OCI-LY1 (cell line): Measurements from ENCODE around the gene SCD.

Source experiments
- H2AFZ ChIP-seq: fragments of 200-600 bp; sonication (generic), shearing (Covaris generic); 2 replicates; pipeline ENCODE4 v1.6.0; 2014; ENCODE audit warnings: antibody characterized with exemption, mild to moderate bottlenecking, low read length
- H3F3A ChIP-seq: fragments of 200-600 bp; sonication (generic), shearing (Covaris generic); 2 replicates; pipeline ENCODE4 v1.6.0; 2014; ENCODE audit warnings: mild to moderate bottlenecking, antibody characterized with exemption, low read length, moderate library complexity; ENCODE audit not compliant: insufficient read depth
- H3K27ac ChIP-seq: fragments of 200-600 bp; sonication (generic); 2 replicates; pipeline ENCODE4 v1.5.1; 2014; ENCODE audit warnings: low read length, mixed run types, mild to moderate bottlenecking, low read depth; ENCODE audit not compliant: poor library complexity, severe bottlenecking
- H3K27me3 ChIP-seq: fragments of 200-600 bp; sonication (generic); 2 replicates; pipeline ENCODE4 v1.6.0; 2014; ENCODE audit warnings: antibody characterized with exemption, mild to moderate bottlenecking, low read length, moderate library complexity; ENCODE audit not compliant: insufficient read depth
- H3K36me3 ChIP-seq: fragments of 200-600 bp; sonication (generic); 2 replicates; pipeline ENCODE4 v1.6.1; 2014; ENCODE audit warnings: mild to moderate bottlenecking, antibody characterized with exemption, low read length, moderate library complexity, mixed read lengths; ENCODE audit not compliant: insufficient read depth
- H3K4me1 ChIP-seq: fragments of 200-600 bp; sonication (generic); 2 replicates; pipeline ENCODE4 v1.5.1; 2014; ENCODE audit warnings: mild to moderate bottlenecking, low read length, moderate library complexity; ENCODE audit not compliant: insufficient read depth, severe bottlenecking
- H3K4me2 ChIP-seq: fragments of 200-600 bp; sonication (generic), shearing (Covaris generic); 2 replicates; pipeline ENCODE4 v1.6.1; 2014; ENCODE audit warnings: low read length
- H3K4me3 ChIP-seq: fragments of 200-600 bp; sonication (generic); 2 replicates; pipeline ENCODE4 v1.5.1; 2014; ENCODE audit warnings: low read length, low read depth, mild to moderate bottlenecking, mixed read lengths; ENCODE audit not compliant: poor library complexity, severe bottlenecking
- H3K79me2 ChIP-seq: fragments of 200-600 bp; shearing (Covaris generic); 2 replicates; pipeline ENCODE4 v1.6.1; 2016; ENCODE audit warnings: mixed run types, low read length, mixed read lengths; ENCODE audit not compliant: insufficient read depth
- H3K9ac ChIP-seq: fragments of 200-600 bp; sonication (generic), shearing (Covaris generic); 2 replicates; pipeline ENCODE4 v1.6.1; 2014; ENCODE audit warnings: mild to moderate bottlenecking, low read length, mixed read lengths
- H3K9me2 ChIP-seq: fragments of 200-600 bp; sonication (generic), shearing (Covaris generic); 2 replicates; pipeline ENCODE4 v1.6.1; 2014; ENCODE audit warnings: low read depth, mild to moderate bottlenecking, low read length, mixed read lengths
- H3K9me3 ChIP-seq: fragments of 200-600 bp; shearing (Covaris generic); 2 replicates; pipeline ENCODE4 v1.6.1; 2014; ENCODE audit warnings: low read length, mixed read lengths
- H4K20me1 ChIP-seq: fragments of 200-600 bp; sonication (generic), shearing (Covaris generic); 2 replicates; pipeline ENCODE4 v1.6.0; 2016; ENCODE audit warnings: mild to moderate bottlenecking, low read length; ENCODE audit not compliant: insufficient read depth
- EZH2 ChIP-seq: fragments of 200-600 bp; sonication (generic), shearing (Covaris generic); IDR thresholded peaks from 2 replicates; pipeline ENCODE4 v1.8.0; 2017; ENCODE audit warnings: borderline replicate concordance, mixed run types, mild to moderate bottlenecking, antibody characterized with exemption, low read length, moderate library complexity, mixed read lengths
- TF ChIP-seq, protein P1 (sequence below): fragments of 200-600 bp; sonication (generic), shearing (Covaris generic); IDR thresholded peaks from 2 replicates; pipeline ENCODE4 v1.5.1; 2017; ENCODE audit warnings: mild to moderate bottlenecking, antibody characterized with exemption, low read length, moderate library complexity, mixed read lengths

SCD gene

DNA sequence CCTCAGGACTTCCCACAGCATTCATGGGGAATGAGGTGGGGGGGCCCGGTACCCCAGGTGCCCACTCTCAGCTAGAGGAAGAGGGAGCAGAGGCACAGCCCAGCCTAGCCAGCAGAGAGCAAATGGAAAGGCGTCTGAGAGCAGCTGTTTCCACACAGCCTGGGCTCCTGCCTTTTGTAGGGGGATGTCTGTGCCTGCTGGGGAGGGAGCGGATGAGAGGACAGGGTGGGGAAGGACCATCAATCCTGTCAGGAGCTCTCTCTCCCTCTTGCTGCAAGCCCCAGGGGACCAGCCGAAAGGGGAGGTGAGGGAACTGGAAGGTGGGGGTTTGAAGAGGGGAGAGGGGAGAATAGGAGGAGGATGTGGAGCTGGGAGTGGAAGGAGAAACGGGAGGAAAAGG lies 17.0 kb upstream of the SCD start, which contains the start of gene PKD2L1:
TSS of gene PKD2L1 (minus strand) at position 150 of the 400 bp plus-strand sequence. CDS start at position 25, 125 bp downstream.
- Histone ChIP-seq H3K9me2 (no peaks in the 10 kb centered on the region), H3K9me3 (no peaks in the 10 kb centered on the region), H3K27me3 (no peaks in the 10 kb centered on the region), H4K20me1 (no peaks in the 10 kb centered on the region), H3K4me2 (no peak within 1 kb of the TSS), H3F3A (no peaks in the 10 kb centered on the region), H3K4me1 (no peaks in the 10 kb centered on the region), H3K4me3 (no peak within 1 kb of the TSS), H3K9ac (no peak within 1 kb of the TSS), H3K36me3 (no peaks in the 10 kb centered on the region), H2AFZ (no peak within 1 kb of the TSS), H3K79me2 (no peaks in the 10 kb centered on the region), H3K27ac (no peak within 1 kb of the TSS)
- TF ChIP-seq EZH2 = no peak
- TF ChIP-seq, protein P1, sequence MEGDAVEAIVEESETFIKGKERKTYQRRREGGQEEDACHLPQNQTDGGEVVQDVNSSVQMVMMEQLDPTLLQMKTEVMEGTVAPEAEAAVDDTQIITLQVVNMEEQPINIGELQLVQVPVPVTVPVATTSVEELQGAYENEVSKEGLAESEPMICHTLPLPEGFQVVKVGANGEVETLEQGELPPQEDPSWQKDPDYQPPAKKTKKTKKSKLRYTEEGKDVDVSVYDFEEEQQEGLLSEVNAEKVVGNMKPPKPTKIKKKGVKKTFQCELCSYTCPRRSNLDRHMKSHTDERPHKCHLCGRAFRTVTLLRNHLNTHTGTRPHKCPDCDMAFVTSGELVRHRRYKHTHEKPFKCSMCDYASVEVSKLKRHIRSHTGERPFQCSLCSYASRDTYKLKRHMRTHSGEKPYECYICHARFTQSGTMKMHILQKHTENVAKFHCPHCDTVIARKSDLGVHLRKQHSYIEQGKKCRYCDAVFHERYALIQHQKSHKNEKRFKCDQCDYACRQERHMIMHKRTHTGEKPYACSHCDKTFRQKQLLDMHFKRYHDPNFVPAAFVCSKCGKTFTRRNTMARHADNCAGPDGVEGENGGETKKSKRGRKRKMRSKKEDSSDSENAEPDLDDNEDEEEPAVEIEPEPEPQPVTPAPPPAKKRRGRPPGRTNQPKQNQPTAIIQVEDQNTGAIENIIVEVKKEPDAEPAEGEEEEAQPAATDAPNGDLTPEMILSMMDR = no peak

DNA sequence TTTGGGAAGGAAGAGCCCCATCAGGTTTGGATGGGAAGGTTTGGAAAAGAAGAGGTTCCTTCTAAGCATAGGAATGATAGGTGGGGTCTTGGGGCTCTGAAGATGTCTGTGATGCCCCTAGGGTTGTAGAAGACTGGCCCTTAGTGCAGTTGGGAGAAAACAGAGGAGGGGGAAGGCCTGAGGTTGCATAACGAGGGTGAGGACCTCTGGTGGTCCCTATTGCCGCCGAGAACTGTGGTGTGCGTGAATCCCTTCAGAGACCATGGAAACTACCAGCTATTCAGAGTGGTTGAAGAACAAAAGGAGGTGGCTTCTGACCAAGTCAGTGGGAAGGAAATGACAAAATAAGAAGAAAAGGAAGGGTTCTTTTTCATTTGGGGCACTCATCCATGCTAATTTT lies 13.9 kb upstream of the SCD start:
- Histone ChIP-seq H3K4me1 (no peaks in the 10 kb centered on the region), H3K27ac (no peak overlapping the region), H3K79me2 (no peaks in the 10 kb centered on the region), H3K9me3 (no peaks in the 10 kb centered on the region), H3F3A (no peaks in the 10 kb centered on the region), H3K4me2 (no peak overlapping the region), H3K9ac (no peak overlapping the region), H4K20me1 (no peaks in the 10 kb centered on the region), H3K36me3 (no peaks in the 10 kb centered on the region), H2AFZ (no peak overlapping the region), H3K9me2 (no peaks in the 10 kb centered on the region), H3K4me3 (no peak overlapping the region), H3K27me3 (no peaks in the 10 kb centered on the region)
- TF ChIP-seq, protein P1 = no peak
- no peak for TF ChIP-seq EZH2

DNA sequence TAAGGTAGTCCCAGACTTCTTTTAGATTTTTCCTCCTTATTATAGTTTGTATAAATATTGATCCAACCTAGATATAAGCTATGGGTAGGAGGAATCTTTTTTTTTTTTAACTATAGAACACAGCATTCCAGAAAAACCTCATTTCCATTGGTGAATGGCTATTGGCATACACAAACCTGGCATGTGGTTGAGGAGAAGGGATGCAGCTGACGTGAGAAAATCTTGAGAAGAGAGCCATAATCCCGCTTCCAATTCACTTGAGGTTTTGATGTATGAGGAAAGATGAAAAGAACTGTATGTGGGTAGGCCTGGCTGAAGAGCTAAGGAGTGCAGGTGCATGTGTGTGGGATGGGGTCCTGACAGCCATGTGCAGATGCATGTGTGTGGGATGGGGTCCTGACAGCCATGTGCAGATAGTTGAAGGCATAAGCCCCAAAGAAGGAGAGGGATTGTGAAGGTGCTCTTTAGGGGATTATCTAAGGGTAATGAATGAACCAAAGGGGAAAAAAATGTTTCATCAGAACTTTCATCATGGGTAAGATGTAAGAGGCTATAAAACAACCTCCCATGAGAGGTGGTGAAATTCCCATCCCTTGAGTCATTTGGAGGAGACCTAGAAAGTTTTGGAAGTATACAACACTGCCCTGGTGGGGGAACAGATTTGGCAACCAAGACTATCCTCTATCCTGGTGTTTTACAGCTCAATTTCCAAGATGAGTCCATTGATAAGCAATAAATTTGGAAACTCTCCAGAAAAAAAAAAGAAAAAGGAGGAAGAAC lies 13.2 kb upstream of the SCD start:
- H3K27ac ChIP-seq = no peak overlapping the region
- H4K20me1 ChIP-seq = no peaks in the 10 kb centered on the region
- no peak overlapping the region for H3K4me2 ChIP-seq
- H3K9ac ChIP-seq = no peak overlapping the region
- H2AFZ ChIP-seq = no peak overlapping the region
- H3K36me3 ChIP-seq = no peaks in the 10 kb centered on the region
- H3K9me3 ChIP-seq = no peaks in the 10 kb centered on the region
- peaks cover 4% of the 10 kb centered on the region for H3K4me1 ChIP-seq
- no peaks in the 10 kb centered on the region for H3F3A ChIP-seq
- no peaks in the 10 kb centered on the region for H3K79me2 ChIP-seq
- H3K9me2 ChIP-seq = no peaks in the 10 kb centered on the region
- H3K27me3 ChIP-seq = no peaks in the 10 kb centered on the region
- no peak overlapping the region for H3K4me3 ChIP-seq
- TF ChIP-seq, protein P1 = no peak
